GM21723 (cell line): ENCODE results near the gene MYZAP.
A peak's percentile ranks its signal among the peaks of the same experiment; 100 is the strongest.

Experiments used
- ATAC-seq: cut with Tn5 transposase; IDR thresholded peaks from one replicate; pipeline ENCODE4 v1.9.1; 2021; ENCODE audit warnings: mild to moderate bottlenecking, moderate library complexity; ENCODE audit not compliant: unreplicated experiment

The MYZAP gene

GRCh38 chr15:57691082-57691481 is 99.4 kb downstream of the MYZAP start:
- ATAC-seq = no peak

- ATAC-seq = no peak
Observed at GRCh38 chr15:57692709-57693108, 101.0 kb downstream of the MYZAP start.

GRCh38 chr15:57694279-57694678 is 102.6 kb downstream of the MYZAP start:
- ATAC-seq = no peak

- no peak for ATAC-seq
Observed at GRCh38 chr15:57696146-57696545, 104.4 kb downstream of the MYZAP start.

- no peak for ATAC-seq
Observed at GRCh38 chr15:57697588-57697987, 105.9 kb downstream of the MYZAP start.

GRCh38 chr15:57698243-57698642 is 106.5 kb downstream of the MYZAP start:
- no peak for ATAC-seq

- ATAC-seq = no peak
Observed at GRCh38 chr15:57698991-57699390, 107.3 kb downstream of the MYZAP start.

- ATAC-seq = no peak
Observed at GRCh38 chr15:57703387-57703786, 111.7 kb downstream of the MYZAP start.

- no peak for ATAC-seq
Observed at GRCh38 chr15:57704441-57704840, 112.7 kb downstream of the MYZAP start.

- no peak for ATAC-seq
Observed at GRCh38 chr15:57705746-57706404, 114.2 kb downstream of the MYZAP start.

- ATAC-seq = peak; percentile 95
Observed at GRCh38 chr15:57706405-57707209, 114.9 kb downstream of the MYZAP start, which contains the start of gene POLR2M. Gene POLR2M, plus strand, starts transcription at chr15:57706714. Its CDS starts 129 bp downstream, at chr15:57706843.

- ATAC-seq = no peak
Observed at GRCh38 chr15:57708047-57708446, 116.3 kb downstream of the MYZAP start.

GRCh38 chr15:57718309-57718708 is 126.6 kb downstream of the MYZAP start:
- ATAC-seq = no peak

- no peak for ATAC-seq
Observed at GRCh38 chr15:57720867-57721266, 129.2 kb downstream of the MYZAP start.

GRCh38 chr15:57726411-57726810 is 134.7 kb downstream of the MYZAP start:
- ATAC-seq = no peak

- ATAC-seq = no peak
Observed at GRCh38 chr15:57727031-57727430, 135.3 kb downstream of the MYZAP start.

GRCh38 chr15:57728436-57728835 is 136.7 kb downstream of the MYZAP start:
- ATAC-seq = no peak

GRCh38 chr15:57730876-57731275 is 139.2 kb downstream of the MYZAP start:
- ATAC-seq = no peak

GRCh38 chr15:57731530-57732103 is 139.9 kb downstream of the MYZAP start:
- ATAC-seq = no peak

- no peak for ATAC-seq
Observed at GRCh38 chr15:57732526-57733331, 141.0 kb downstream of the MYZAP start.

- no peak for ATAC-seq
Observed at GRCh38 chr15:57734860-57735259, 143.2 kb downstream of the MYZAP start.
